H1 (cell line): ENCODE data around the gene ICAM2. TPM values are rescaled to one million over a fixed set of nuclear protein-coding genes. Genes with fewer than 3 reads are reported as not detected.

Experiments
- BACH1 ChIP-seq: IDR thresholded peaks from 2 replicates; pipeline ENCODE4 v1.6.1; 2012; ENCODE audit warnings: low read length, improper control_type of control experiment
- BCL11A ChIP-seq, 2 experiments: IDR thresholded peaks; one replicate each; pipeline ENCODE4 v1.6.1; 2011; ENCODE audit warnings: low read depth in 2 of 2, low read length in 2 of 2, mild to moderate bottlenecking in 2 of 2
- CHD7 ChIP-seq: fragments of 300-600 bp; sonication (generic); IDR thresholded peaks from 2 replicates; pipeline ENCODE4 v1.7.1; 2012; ENCODE audit warnings: low read length, moderate library complexity, mild to moderate bottlenecking, inconsistent platforms; ENCODE audit not compliant: insufficient replicate concordance
- RFX5 ChIP-seq: IDR thresholded peaks from 2 replicates; pipeline ENCODE4 v1.6.1; 2011; ENCODE audit warnings: low read depth, low read length, improper control_type of control experiment, borderline replicate concordance
- RXRA ChIP-seq: IDR thresholded peaks from 2 replicates; pipeline ENCODE4 v1.6.1; 2011; ENCODE audit warnings: low read depth, mild to moderate bottlenecking, low read length, moderate library complexity; ENCODE audit not compliant: insufficient read depth
- polyA plus RNA-seq, 7 experiments: library from polyadenylated mRNA; depleted of rRNA in 3 of 7; stranded (reverse) in 5 of 7; unstranded in 2 of 7; fragments of >200 nt in 5 of 7; fragments of 200-250 nt in 2 of 7; gene quantifications; 1 replicate in 5 of 7; 2 replicates in 1 of 7; 4 replicates in 1 of 7; pipeline versions ENCODE4 v1.2.1 to v1.2.3, GENCODE V29; 2011 to 2013; ENCODE audit warnings: missing spikeins in 2 of 7, mixed read lengths in 2 of 7
- total RNA-seq: library from RNA; stranded (reverse); fragmentation: NEBNext Ultra II Directional; extraction: Animal tissue kit (Norgen Biotek cat#: 25700); gene quantifications from 2 replicates; pipeline ENCODE4 v1.2.1, GENCODE V29; 2021

The ICAM2 gene
- total and polyA plus RNA-seq, 2 of the 8 experiments (the other 6 are each of a cell fraction or from before 2014, with no cell fraction given), result 0.45 to 0.63 TPM

- TF ChIP-seq RXRA (no peak), BCL11A (IDR thresholded peaks at IDR 0.05; ENCODE audit: low read depth in 2 of 2, low read length in 2 of 2) (no peak), RFX5 (no peak), BACH1 (no peak), CHD7 (no peak)
- TF ChIP-seq, all 59 proteins: peak for 0
Measured at GRCh38 chr17:64032081-64032480, 11.6 kb upstream of the ICAM2 start (continued).
